Thyroid gland (tissue), 4 donors: Measurements from ENCODE around the gene RELCH. TPM values are rescaled to one million over a fixed set of nuclear protein-coding genes. Genes with fewer than 3 reads are reported as not detected.

Source experiments
- DNase-seq, 2 donors: peaks; one replicate each; pipeline ENCODE4 v3.0.0-alpha.2; 2019
- H3K27ac ChIP-seq, 3 donors: fragments of 200-600 bp; sonication (generic); 1 replicate in 2 of 3; 2 replicates in 1 of 3; pipeline ENCODE4 v1.5.1; 2016 to 2019; ENCODE audit warnings: mild to moderate bottlenecking in 1 of 3, moderate library complexity in 1 of 3
- H3K27me3 ChIP-seq: fragments of 200-600 bp; sonication (generic); one replicate; pipeline ENCODE4 v1.5.1; 2019
- H3K36me3 ChIP-seq, 2 donors: fragments of 200-600 bp; sonication (generic); one replicate each; pipeline ENCODE4 v1.5.1; 2016 to 2019
- H3K4me1 ChIP-seq, 2 donors: fragments of 200-600 bp; sonication (generic); one replicate each; pipeline ENCODE4 v1.5.1; 2017 to 2019
- H3K4me3 ChIP-seq, 3 donors: fragments of 200-600 bp; sonication (generic); replicated peaks in 1 of 3; 1 replicate in 2 of 3; 2 replicates in 1 of 3; pipeline ENCODE4 v1.5.1; 2016; ENCODE audit warnings: mild to moderate bottlenecking in 1 of 3
- H3K9me3 ChIP-seq: fragments of 200-600 bp; sonication (generic); one replicate; pipeline ENCODE4 v1.5.1; 2017
- POLR2A ChIP-seq, 2 donors: fragments of 450-650 bp; IDR thresholded peaks; one replicate each; pipeline ENCODE4 v1.6.1; 2017; ENCODE audit warnings: antibody characterized with exemption in 2 of 2, mild to moderate bottlenecking in 2 of 2, moderate library complexity in 1 of 2
- WGBS, 2 donors: methylation state at CpG; one replicate each; pipeline ENCODE4 v1.1.5; 2017; 5-methylcytosine and 5-hydroxymethylcytosine counted together
- intact Hi-C: fragments of 100-400 bp; cut with DNase I; formaldehyde crosslinking; loops from one replicate; pipeline ENCODE4 v1.15.1; 2023
- total RNA-seq, 4 donors: library from RNA; depleted of rRNA; stranded (reverse); fragments of >200 nt; gene quantifications; one replicate each; pipeline ENCODE4 v1.2.3, GENCODE V29; 2016
- TF ChIP-seq, protein P1 (sequence below), 6 experiments: fragments of 200-600 bp in 3 of 6; fragments of 450-650 bp in 3 of 6; sonication (generic) in 3 of 6; IDR thresholded peaks; one replicate each; pipeline ENCODE4 v1.5.1; 2016 to 2019; ENCODE audit warnings: antibody characterized with exemption in 6 of 6, mild to moderate bottlenecking in 2 of 6, inconsistent platforms in 1 of 6, moderate library complexity in 1 of 6

RELCH gene
- total RNA-seq, 4 donors from 2014 or later: 48.2 to 101 (median 56.9) TPM

DNA sequence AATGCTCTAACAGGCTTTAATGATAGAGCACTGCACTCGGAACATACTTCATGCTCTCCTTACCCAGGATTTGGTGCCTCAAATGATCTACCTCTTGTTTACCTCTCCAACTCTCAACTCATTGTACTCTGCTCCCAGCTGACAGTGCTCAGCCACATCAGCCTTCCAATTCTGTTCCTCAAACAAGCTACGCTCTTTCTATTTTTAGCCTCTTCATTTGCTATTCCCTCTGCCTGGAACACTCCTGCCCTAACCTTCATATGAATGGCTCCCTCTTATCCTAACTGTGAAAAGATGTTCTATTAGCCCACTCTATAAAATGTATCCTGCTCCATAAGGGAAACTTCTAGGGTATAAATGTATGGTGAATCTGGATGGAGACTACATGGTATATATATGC is 42.7 kb upstream of the RELCH start:
- H3K4me3 ChIP-seq: no peak overlapping the region
- intact Hi-C loops: no loop called here
- no peak overlapping the region for H3K27ac ChIP-seq
- TF ChIP-seq POLR2A (IDR thresholded peaks at IDR 0.05): no peak
- TF ChIP-seq, protein P1, sequence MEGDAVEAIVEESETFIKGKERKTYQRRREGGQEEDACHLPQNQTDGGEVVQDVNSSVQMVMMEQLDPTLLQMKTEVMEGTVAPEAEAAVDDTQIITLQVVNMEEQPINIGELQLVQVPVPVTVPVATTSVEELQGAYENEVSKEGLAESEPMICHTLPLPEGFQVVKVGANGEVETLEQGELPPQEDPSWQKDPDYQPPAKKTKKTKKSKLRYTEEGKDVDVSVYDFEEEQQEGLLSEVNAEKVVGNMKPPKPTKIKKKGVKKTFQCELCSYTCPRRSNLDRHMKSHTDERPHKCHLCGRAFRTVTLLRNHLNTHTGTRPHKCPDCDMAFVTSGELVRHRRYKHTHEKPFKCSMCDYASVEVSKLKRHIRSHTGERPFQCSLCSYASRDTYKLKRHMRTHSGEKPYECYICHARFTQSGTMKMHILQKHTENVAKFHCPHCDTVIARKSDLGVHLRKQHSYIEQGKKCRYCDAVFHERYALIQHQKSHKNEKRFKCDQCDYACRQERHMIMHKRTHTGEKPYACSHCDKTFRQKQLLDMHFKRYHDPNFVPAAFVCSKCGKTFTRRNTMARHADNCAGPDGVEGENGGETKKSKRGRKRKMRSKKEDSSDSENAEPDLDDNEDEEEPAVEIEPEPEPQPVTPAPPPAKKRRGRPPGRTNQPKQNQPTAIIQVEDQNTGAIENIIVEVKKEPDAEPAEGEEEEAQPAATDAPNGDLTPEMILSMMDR (IDR thresholded peaks at IDR 0.05): no peak
- no peaks in the 10 kb centered on the region for H3K36me3 ChIP-seq
- H3K4me1 ChIP-seq: no peaks in the 10 kb centered on the region
- DNase-seq: no peak
- H3K27me3 ChIP-seq: no peaks in the 10 kb centered on the region
- WGBS, 2 donors: 98 to 100% methylated on average over 2 of the region's 2 CpGs
- H3K9me3 ChIP-seq: no peaks in the 10 kb centered on the region

DNA sequence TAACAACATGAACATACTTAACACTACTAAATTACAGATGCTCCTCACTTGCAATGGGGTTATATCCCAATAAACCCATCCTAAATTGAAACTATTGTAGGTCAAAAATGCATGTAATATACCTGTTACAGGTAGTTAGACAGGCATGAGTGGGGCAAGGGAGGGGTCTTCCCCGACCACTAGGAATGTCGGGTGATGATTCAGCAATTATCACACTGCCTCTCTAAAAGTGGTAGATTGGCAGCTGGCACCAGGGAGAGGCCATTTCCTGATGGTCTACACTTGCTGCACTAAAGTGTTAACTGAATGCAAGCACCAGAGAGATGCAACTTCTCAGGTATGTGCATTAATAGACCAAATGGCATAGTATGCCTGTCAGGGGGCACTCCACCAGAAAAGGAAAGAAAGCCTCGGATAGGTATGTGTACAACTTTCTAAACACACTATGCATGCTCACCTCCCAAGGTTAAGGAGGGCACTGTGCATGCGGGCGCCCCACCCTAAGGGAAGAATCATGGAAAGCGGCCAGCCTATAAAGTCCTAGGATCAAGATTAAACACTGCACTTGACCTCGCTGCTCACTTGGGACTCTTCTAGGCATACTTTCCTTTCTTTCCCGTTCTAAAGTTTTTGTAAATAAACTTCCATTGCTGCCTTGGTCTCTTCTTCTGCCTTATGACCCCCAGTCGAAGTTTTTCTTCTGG is 35.8 kb upstream of the RELCH start:
- no peak for DNase-seq
- no peak overlapping the region for H3K27ac ChIP-seq
- H3K27me3 ChIP-seq: no peaks in the 10 kb centered on the region
- WGBS, 2 donors: 92 to 93% methylated on average over 9 of the region's 9 CpGs
- intact Hi-C loops: no loop called here
- TF ChIP-seq, protein P1 (IDR thresholded peaks at IDR 0.05): no peak
- TF ChIP-seq POLR2A (IDR thresholded peaks at IDR 0.05): no peak
- H3K4me1 ChIP-seq: no peaks in the 10 kb centered on the region
- H3K4me3 ChIP-seq: no peak overlapping the region
- peaks cover 0 to 2% of the 10 kb centered on the region in 2 donors for H3K36me3 ChIP-seq
- H3K9me3 ChIP-seq: no peaks in the 10 kb centered on the region

GRCh38 chr18:62152844-62153243 is 34.2 kb upstream of the RELCH start:
- no peak for TF ChIP-seq POLR2A (IDR thresholded peaks at IDR 0.05)
- TF ChIP-seq, protein P1 (IDR thresholded peaks at IDR 0.05): no peak
- WGBS, 2 donors: 90 to 94% methylated on average over 1 of the region's 1 CpG
- no peak for DNase-seq
- no peak overlapping the region for H3K4me3 ChIP-seq
- no peak overlapping the region for H3K27ac ChIP-seq
- no peaks in the 10 kb centered on the region for H3K27me3 ChIP-seq
- peaks cover 0 to 2% of the 10 kb centered on the region in 2 donors for H3K36me3 ChIP-seq
- no peaks in the 10 kb centered on the region for H3K9me3 ChIP-seq
- H3K4me1 ChIP-seq: no peaks in the 10 kb centered on the region
- intact Hi-C loops: no loop called here

DNA sequence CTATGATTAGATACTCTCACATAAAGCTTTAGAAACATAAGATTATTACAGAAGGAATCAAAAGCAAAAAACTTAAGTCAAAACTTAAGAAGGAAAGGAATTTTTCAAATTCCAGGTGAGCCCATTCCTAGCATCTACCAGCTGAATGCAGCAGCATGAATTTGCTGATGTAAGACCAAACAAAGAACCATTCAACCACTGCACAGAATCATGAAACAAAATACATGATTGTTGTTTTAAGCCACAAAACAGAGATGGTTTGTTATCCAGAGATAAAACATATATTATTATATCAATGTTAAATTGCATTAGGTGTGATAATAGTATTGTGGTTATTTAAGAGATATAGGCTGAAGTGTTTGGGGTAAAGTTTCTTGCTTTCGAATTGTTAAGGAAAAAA is 29.2 kb upstream of the RELCH start:
- Histone ChIP-seq H3K9me3 (no peaks in the 10 kb centered on the region), H3K4me1 (no peaks in the 10 kb centered on the region), H3K36me3 (peaks cover 0 to 2% of the 10 kb centered on the region in 2 donors), H3K27ac (no peak overlapping the region), H3K4me3 (no peak overlapping the region), H3K27me3 (no peaks in the 10 kb centered on the region)
- TF ChIP-seq, protein P1 (IDR thresholded peaks at IDR 0.05): no peak
- TF ChIP-seq POLR2A (IDR thresholded peaks at IDR 0.05): no peak
- DNase-seq: no peak
- WGBS, 2 donors: 93 to 99% methylated on average over 1 of the region's 1 CpG
- intact Hi-C loops: no loop called here

GRCh38 chr18:62164310-62164709 is 22.7 kb upstream of the RELCH start:
- no peaks in the 10 kb centered on the region for H3K4me1 ChIP-seq
- TF ChIP-seq POLR2A (IDR thresholded peaks at IDR 0.05): no peak
- TF ChIP-seq, protein P1 (IDR thresholded peaks at IDR 0.05): no peak
- no peak overlapping the region for H3K4me3 ChIP-seq
- no peaks in the 10 kb centered on the region for H3K27me3 ChIP-seq
- no peak overlapping the region for H3K27ac ChIP-seq
- H3K9me3 ChIP-seq: no peaks in the 10 kb centered on the region
- intact Hi-C loops: no loop called here
- H3K36me3 ChIP-seq: no peaks in the 10 kb centered on the region
- 92 to 93% methylated on average over 7 of the region's 7 CpGs for WGBS, 2 donors
- no peak for DNase-seq
